GM12892 (cell line): ENCODE measurements around the gene FIGLA.

ENCODE experiments used
- POLR2A ChIP-seq: IDR thresholded peaks from 2 replicates; pipeline ENCODE4 v1.6.1; 2011; ENCODE audit warnings: low read depth, low read length, control low read depth
- POLR2AphosphoS5 ChIP-seq: IDR thresholded peaks from 2 replicates; pipeline ENCODE4 v1.6.1; 2011; ENCODE audit warnings: low read depth, low read length, control low read depth
- TAF1 ChIP-seq: IDR thresholded peaks from 2 replicates; pipeline ENCODE4 v1.6.1; 2011; ENCODE audit warnings: low read depth, mild to moderate bottlenecking, control low read depth, low read length, borderline replicate concordance

DNA sequence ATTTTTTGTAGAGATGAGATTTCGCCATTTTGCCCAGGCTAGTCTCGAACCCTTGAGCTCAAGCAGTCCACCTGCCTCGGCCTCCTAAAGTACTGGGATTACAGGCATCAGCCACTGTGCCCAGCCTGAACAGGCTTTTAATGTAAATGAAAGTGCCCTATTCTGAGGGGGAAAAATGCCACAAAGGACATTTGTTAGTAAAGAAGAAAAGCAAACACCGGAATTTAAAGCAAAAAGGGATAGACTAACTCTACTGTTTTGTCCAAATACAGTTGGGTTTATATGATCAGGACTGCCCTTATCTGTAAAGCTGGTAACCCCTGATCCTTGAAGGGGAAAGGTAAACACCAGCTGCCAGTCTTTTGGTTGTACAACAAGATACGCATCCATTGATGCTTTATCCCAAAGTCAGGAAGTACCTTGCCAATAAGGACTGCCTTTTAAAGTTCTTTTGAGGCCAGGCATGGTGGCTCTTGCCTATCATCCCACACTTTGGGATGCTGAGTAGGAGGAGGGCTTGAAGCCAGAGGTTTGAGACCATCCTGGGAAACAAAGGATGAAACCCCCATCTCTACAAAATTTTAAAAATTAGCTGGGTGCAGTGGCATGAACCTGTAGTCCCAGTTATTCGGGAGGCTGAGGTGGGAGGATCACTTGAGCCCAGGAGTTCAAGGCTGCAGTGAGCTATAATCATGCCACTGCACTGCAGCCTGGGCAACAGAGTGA is 16.8 kb upstream of the FIGLA start:
- TF ChIP-seq POLR2AphosphoS5, result no peak
- TF ChIP-seq POLR2A, result no peak
- no peak for TF ChIP-seq TAF1
